ENCODE data around the gene UNC5A. TPM values are rescaled to one million over a fixed set of nuclear protein-coding genes. Genes with fewer than 3 reads are reported as not detected.
A peak's percentile ranks its signal among the peaks of the same experiment; 100 is the strongest.

The UNC5A gene
- total and polyA plus RNA-seq, 9 of the 15 experiments (the other 6 are each of a cell fraction or from before 2014, with no cell fraction given): not detected

- ATAC-seq (0 out of 3 replicates have a peak, but pooled peaks have one; percentile 11), DNase-seq (ENCODE audit: extremely low read depth in 1 of 4, low spot score in 3 of 4) (no peak), FAIRE-seq (no peak)
- no peak overlapping the region for H3K4me2 ChIP-seq (ENCODE audit: insufficient read depth, low read length)
- no peaks in the 10 kb centered on the region for H3K36me3 ChIP-seq (ENCODE audit: control insufficient read depth, insufficient read depth, low read length)
- H3K9me1 ChIP-seq (ENCODE audit: control insufficient read depth, insufficient read depth, low read length): no peaks in the 10 kb centered on the region
- H3K9me3 ChIP-seq (replicated peaks; ENCODE audit: control insufficient read depth, insufficient read depth, low read depth, low read length): no peaks in the 10 kb centered on the region
- H3K27me3 ChIP-seq (ENCODE audit: control insufficient read depth in 2 of 2, insufficient read depth in 2 of 2, low read length in 2 of 2): peaks cover 41 to 84% of the 10 kb centered on the region in 2 experiments; a peak in 4 of 5 replicates
- CTCF ChIA-PET (ENCODE audit: low intra/inter-chr PET ratio): interaction anchor here (1.1 kb wide), 1 partner anchor 146 kb away, joined by 3 read pairs; no protein-coding TSS in a partner anchor
- H4K20me1 ChIP-seq (replicated peaks; ENCODE audit: control insufficient read depth, insufficient read depth, low read length): peaks cover 33% of the 10 kb centered on the region
- BruUV-seq (replicated peaks): no TSS peak
- TF ChIP-seq OTX1 (CRISPR knock-in tag; IDR thresholded peaks at IDR 0.05) (no peak), MCM5 (IDR thresholded peaks at IDR 0.05; ENCODE audit: low read depth) (no peak), FOXK2 (conservative IDR thresholded peaks at IDR 0.05 in 1 of 2, IDR thresholded peaks at IDR 0.05 in 1 of 2; ENCODE audit: low read depth in 2 of 2) (no peak), ZNF445 (CRISPR knock-in tag; IDR thresholded peaks at IDR 0.05; ENCODE audit: low read depth) (no peak)
- POLR2A ChIA-PET: interaction anchor here (0.6 kb wide), 2 partner anchors 193 to 681 kb away, joined by 3 to 4 read pairs; partner anchors contain the start of gene UIMC1
- H3K27ac ChIP-seq (ENCODE audit: extremely low read depth, low read depth, low read length): no peak overlapping the region
- in situ Hi-C loops (cut with MboI): no loop called here
- H3K4me3 ChIP-seq: no peak overlapping the region
- peaks cover 0 to 43% of the 10 kb centered on the region in 2 experiments; a peak in 2 of 5 replicates for H3K4me1 ChIP-seq (replicated peaks in 1 of 2; ENCODE audit: control insufficient read depth in 2 of 2, insufficient read depth in 2 of 2, low read length in 2 of 2)
- WGBS (ENCODE audit: insufficient coverage, low coverage, missing lambda C conversion rate): 4% methylated on average over 15 of the region's 16 CpGs
- no peaks in the 10 kb centered on the region for H3K79me2 ChIP-seq (ENCODE audit: control insufficient read depth, insufficient read depth, low read length)
- H3K9ac ChIP-seq (ENCODE audit: insufficient read depth in 1 of 2, low read depth in 2 of 2, low read length in 2 of 2): no peak overlapping the region
- intact Hi-C loops (cut with micrococcal nuclease): loop anchor here (2.0 kb wide), 1 partner anchor 145 kb away; no protein-coding TSS in a partner anchor
- H2AFZ ChIP-seq (ENCODE audit: low read depth, low read length): no peak overlapping the region
These were observed 3.4 kb downstream of the UNC5A start for GRCh38 chr5:176813587-176814312.

GRCh38 chr5:176814313-176814685 lies 3.9 kb downstream of the UNC5A start:
- H3K36me3 ChIP-seq (ENCODE audit: control insufficient read depth, insufficient read depth, low read length): no peaks in the 10 kb centered on the region
- BruUV-seq (replicated peaks): no TSS peak
- DNase-seq (ENCODE audit: extremely low read depth in 1 of 4, low spot score in 3 of 4) (no peak), ATAC-seq (no peak), FAIRE-seq (no peak)
- peaks cover 28% of the 10 kb centered on the region for H4K20me1 ChIP-seq (replicated peaks; ENCODE audit: control insufficient read depth, insufficient read depth, low read length)
- ChIA-PET CTCF (ENCODE audit: low intra/inter-chr PET ratio) (no interaction called here), POLR2A (interaction anchor here (0.6 kb wide), 1 partner anchor 193 kb away, joined by 4 read pairs; the partner anchor contains the start of gene UIMC1)
- intact Hi-C loops (cut with micrococcal nuclease): no loop called here
- in situ Hi-C loops (cut with MboI): no loop called here
- H3K9ac ChIP-seq (ENCODE audit: insufficient read depth in 1 of 2, low read depth in 2 of 2, low read length in 2 of 2): no peak overlapping the region
- H3K4me2 ChIP-seq (ENCODE audit: insufficient read depth, low read length): no peak overlapping the region
- H3K79me2 ChIP-seq (ENCODE audit: control insufficient read depth, insufficient read depth, low read length): no peaks in the 10 kb centered on the region
- WGBS (ENCODE audit: insufficient coverage, low coverage, missing lambda C conversion rate): 5% methylated on average over 6 of the region's 6 CpGs
- no peaks in the 10 kb centered on the region for H3K9me3 ChIP-seq (replicated peaks; ENCODE audit: control insufficient read depth, insufficient read depth, low read depth, low read length)
- H3K9me1 ChIP-seq (ENCODE audit: control insufficient read depth, insufficient read depth, low read length): no peaks in the 10 kb centered on the region
- peaks cover 0 to 43% of the 10 kb centered on the region in 2 experiments; a peak in 2 of 5 replicates for H3K4me1 ChIP-seq (replicated peaks in 1 of 2; ENCODE audit: control insufficient read depth in 2 of 2, insufficient read depth in 2 of 2, low read length in 2 of 2)
- H2AFZ ChIP-seq (ENCODE audit: low read depth, low read length): no peak overlapping the region
- no peak overlapping the region for H3K4me3 ChIP-seq
- H3K27ac ChIP-seq (ENCODE audit: extremely low read depth, low read depth, low read length): no peak overlapping the region
- H3K27me3 ChIP-seq (ENCODE audit: control insufficient read depth in 2 of 2, insufficient read depth in 2 of 2, low read length in 2 of 2): peaks cover 37 to 85% of the 10 kb centered on the region in 2 experiments; a peak in 4 of 5 replicates
- TF ChIP-seq PTTG1 (tag; IDR thresholded peaks at IDR 0.05; ENCODE audit: low read depth) (no peak), ZNF347 (CRISPR knock-in tag; IDR thresholded peaks at IDR 0.05; ENCODE audit: low read depth) (no peak), ZNF174 (CRISPR knock-in tag; IDR thresholded peaks at IDR 0.05) (no peak), ZNF644 (tag; IDR thresholded peaks at IDR 0.05; ENCODE audit: low read depth) (no peak), ZNF282 (CRISPR knock-in tag; IDR thresholded peaks at IDR 0.05) (no peak), RBBP5 (IDR thresholded peaks at IDR 0.05; ENCODE audit: borderline replicate concordance, insufficient read depth, low read length, poor library complexity, severe bottlenecking) (no peak), E2F8 (IDR thresholded peaks at IDR 0.05; ENCODE audit: low read depth, partially characterized antibody) (no peak), SP1 (CRISPR knock-in tag; IDR thresholded peaks at IDR 0.05) (no peak)
